HepG2 (cell line): ENCODE results near the gene CD7. TPM values are rescaled to one million over a fixed set of nuclear protein-coding genes. Genes with fewer than 3 reads are reported as not detected.

ENCODE experiments used
- AFF4 ChIP-seq: sonication (generic); formaldehyde crosslinking; IDR thresholded peaks from 2 replicates; pipeline ENCODE4 v1.4.0; 2020; ENCODE audit warnings: missing genetic modification reagents
- KDM2A ChIP-seq: sonication (generic); formaldehyde crosslinking; IDR thresholded peaks from 2 replicates; pipeline ENCODE4 v1.4.0; 2020; ENCODE audit warnings: low read depth, missing genetic modification reagents, borderline replicate concordance
- RERE ChIP-seq: IDR thresholded peaks from 2 replicates; pipeline ENCODE4 v1.6.1; 2016; ENCODE audit warnings: low read depth, missing genetic modification reagents, missing compliant biosample characterization
- RNF219 ChIP-seq: sonication (generic); formaldehyde crosslinking; IDR thresholded peaks from 2 replicates; pipeline ENCODE4 v1.5.0; 2020; ENCODE audit warnings: mild to moderate bottlenecking, missing genetic modification reagents
- THAP8 ChIP-seq: sonication (generic); formaldehyde crosslinking; IDR thresholded peaks from 2 replicates; pipeline ENCODE4 v1.5.1; 2020; ENCODE audit warnings: missing genetic modification reagents, mild to moderate bottlenecking, borderline replicate concordance
- polyA plus RNA-seq, 8 experiments: library from polyadenylated mRNA; depleted of rRNA in 3 of 8; stranded (reverse) in 7 of 8; unstranded in 1 of 8; fragments of >200 nt; fragmentation: Illumina TruSeq in 4 of 8; extraction: Trizol in 4 of 8; gene quantifications; 2 replicates each; pipeline versions ENCODE4 v1.2.1 to v1.2.3, GENCODE V29; 2011 to 2016; ENCODE audit warnings: low read depth in 4 of 8, missing spikeins in 1 of 8, mixed read lengths in 1 of 8; ENCODE audit not compliant: insufficient read depth in 1 of 8
- total RNA-seq, 5 experiments: library from RNA; depleted of rRNA; stranded (reverse); fragments of >200 nt; fragmentation: Illumina TruSeq; extraction: Trizol; gene quantifications; 2 replicates each; pipeline ENCODE4 v1.2.3, GENCODE V29; 2016; ENCODE audit warnings: low read depth in 1 of 5

Gene CD7
- total and polyA plus RNA-seq, 2 of the 13 experiments (the other 11 are each of a cell fraction or from before 2014, with no cell fraction given), result 67.6 to 76.4 TPM

GRCh38 chr17:82325286-82326180 is 8.1 kb upstream of the CD7 start (continued):
- TF ChIP-seq RERE (CRISPR knock-in tag), result peak; percentile 33; the same call in 1 of the 2 replicates
- no peak; the same call in 1 of the 2 replicates for TF ChIP-seq RNF219
- TF ChIP-seq KDM2A (CRISPR knock-in tag), result peak; percentile 38
- TF ChIP-seq THAP8, result no peak
- TF ChIP-seq AFF4, result no peak
